ENCODE results near the gene GRIK4.

GRIK4 gene

DNA sequence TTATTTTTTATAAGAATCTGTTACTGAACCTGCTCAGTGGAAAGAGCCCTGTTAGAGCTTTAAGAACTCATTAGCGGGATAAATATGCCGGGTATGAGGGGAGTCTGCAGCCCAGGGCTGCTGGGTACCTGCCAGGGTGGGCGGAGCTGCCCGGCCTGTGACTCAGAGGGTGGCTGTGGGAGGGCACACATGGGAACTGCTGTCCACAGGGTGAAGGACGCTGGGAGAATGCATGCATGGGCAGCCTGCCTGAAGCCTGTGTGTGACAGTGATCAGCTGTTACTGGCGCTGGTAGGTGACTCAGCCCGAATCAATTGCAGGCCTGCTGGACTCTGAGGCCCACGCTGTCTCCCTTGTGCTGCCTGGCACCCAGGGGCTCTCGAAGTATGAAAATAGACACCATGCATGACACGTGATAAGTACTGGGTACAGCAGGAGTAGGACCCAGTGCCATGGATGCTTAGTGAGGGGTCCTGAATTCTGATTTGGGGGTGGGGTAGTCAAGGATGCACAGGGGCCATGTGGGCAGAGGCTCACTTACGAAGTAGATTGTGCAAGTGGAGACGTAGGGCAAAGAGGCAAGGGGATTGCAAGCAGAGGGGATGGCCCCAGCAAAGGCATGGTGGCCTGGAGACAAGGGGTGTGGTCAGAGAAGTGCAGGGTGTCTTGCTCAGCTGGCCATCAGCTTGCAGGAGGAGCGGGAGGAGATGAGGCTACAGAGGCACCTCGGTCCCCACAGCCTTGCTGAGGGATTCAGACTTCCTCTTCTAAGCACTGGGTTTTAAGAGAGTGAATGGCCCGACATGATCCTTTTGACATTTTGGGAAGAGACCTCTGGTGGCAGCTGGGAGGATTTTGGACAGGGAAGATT lies 36.5 kb downstream of the GRIK4 start:
- DNase-seq (ENCODE audit: low spot score), result no peak

DNA sequence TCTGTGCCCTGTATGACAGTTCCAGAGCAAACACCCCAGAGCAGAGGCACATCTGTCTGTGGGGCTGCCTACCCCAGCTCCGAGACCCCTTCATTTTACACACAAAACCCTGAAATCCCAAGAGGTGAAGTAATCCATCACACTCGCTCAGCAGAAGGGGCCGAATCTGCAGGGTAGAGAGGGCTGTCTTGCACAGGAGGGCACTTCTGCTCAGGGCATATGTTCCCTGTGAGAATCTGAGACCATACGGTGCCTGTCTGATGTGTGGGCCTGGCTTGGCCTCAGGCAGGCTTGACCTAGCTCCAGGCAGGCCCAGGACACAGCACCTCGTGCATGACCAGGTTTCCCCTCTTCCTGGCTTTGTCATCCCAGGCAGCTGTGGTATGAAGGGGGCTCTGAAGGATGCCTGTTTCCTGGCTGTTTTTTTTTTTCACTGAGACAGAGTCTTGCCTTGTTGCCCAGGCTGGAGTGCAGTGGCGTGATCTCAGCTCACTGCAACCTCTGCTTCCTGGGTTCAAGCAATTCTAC lies 37.2 kb downstream of the GRIK4 start:
- no peak for DNase-seq (ENCODE audit: low spot score)

DNA sequence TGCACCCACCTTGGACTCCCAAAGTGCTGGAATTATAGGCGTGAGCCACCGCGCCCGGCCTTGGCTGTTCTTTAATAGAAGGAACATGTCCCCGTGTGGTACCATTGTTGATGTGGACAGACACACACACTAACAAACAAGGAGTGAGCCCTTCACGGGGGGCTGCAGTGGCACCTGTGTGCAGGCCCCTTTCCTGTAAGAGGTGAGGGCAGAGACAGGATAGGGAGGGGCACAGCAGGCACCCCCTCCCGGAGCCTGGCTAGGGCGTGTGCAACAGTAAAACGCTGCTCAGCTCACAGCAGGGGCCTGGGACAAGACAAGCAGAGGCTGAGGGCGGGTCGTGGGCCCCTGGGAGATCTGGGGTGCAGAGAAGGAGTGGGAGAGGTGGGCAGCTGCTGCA lies 37.8 kb downstream of the GRIK4 start:
- no peak for DNase-seq (ENCODE audit: low spot score)

DNA sequence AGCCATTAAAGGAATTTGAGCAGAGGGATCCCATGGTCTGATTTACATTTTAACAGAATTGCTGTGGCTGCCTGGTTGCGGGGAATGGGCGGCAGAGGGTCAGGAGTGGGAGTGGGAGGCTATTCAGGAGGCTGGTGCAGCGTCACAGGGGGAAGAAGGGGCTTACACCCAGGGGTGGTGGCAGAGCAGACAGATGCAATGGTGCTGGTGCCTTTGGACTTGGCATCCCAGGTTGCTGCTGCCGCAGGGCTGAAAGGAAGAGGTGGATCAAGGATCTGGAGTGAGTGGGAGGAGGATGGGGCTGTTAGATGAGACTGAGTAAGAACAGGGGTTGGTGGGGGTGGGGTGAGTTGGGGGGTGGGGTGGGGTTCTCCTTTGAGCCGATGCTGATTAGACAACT lies 38.5 kb downstream of the GRIK4 start:
- DNase-seq (ENCODE audit: low spot score), result no peak

DNA sequence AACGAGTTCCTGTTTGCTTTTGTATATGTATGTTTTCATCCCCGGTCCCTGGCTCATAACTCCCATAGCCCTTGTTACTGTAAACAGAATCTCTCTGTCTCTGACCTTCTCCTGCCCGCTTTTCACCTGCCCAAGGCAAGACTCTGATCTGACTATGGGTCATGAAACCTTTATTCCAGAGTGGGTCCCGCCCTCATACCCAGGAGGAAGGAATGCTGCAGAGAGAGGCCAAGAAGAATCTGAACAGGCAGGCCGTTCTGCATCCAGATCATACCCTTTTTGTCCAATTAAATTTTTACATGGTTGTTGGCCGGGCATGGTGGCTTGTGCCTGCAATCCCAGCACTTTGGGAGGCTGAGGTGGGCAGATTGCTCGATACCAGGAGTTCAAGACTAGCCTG lies 39.6 kb downstream of the GRIK4 start:
- no peak for DNase-seq (ENCODE audit: low spot score)

DNA sequence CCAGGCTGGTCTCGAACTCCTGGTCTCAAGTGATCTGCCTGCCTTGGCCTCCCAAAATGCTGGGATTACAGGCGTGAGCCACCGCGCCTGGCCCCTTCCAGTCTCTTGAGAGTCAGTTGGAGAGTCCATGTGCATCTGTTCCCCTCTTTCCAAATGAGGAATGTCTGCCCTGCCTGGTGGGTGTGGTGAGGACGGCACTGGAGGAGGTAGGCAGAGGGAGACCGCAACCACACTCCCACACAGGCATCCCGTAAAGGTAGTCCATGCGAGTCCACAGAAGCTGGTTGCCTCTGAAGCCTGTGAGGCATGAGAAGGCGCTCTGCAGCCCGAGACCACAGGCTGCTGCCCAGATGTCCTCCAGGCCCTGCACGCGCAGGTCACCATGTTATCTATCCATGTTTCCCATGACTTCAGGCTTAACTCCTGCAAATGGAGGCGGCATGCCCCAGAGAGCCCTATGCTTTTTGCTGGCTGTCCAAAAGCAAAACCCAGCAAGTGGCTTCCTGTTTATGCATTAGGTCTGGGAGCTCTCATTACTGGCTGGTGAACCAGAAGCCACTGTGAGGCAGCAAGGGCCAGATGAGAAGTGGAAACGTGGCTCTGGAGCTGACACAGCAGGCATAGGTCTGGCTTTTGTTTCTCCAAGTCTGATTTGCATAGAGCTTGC lies 43.4 kb downstream of the GRIK4 start:
- DNase-seq (ENCODE audit: low spot score), result no peak

DNA sequence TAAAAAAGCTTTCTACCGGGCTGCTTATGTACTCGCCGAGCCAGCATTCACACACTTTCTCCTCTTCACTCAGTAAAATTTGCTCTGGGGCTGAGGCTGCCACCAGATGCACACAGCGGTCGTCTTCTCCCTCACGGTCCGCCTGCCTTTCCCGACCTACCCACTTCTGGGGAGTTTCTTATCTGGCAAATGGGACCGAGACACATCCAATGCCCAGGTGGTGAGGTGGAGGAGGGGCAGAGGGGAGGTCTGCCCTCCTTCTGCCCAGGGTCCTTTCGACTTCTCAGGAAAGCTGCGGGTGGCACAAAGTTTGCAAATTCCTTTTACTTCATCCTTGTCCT lies 43.9 kb downstream of the GRIK4 start:
- DNase-seq (ENCODE audit: low spot score), result no peak

DNA sequence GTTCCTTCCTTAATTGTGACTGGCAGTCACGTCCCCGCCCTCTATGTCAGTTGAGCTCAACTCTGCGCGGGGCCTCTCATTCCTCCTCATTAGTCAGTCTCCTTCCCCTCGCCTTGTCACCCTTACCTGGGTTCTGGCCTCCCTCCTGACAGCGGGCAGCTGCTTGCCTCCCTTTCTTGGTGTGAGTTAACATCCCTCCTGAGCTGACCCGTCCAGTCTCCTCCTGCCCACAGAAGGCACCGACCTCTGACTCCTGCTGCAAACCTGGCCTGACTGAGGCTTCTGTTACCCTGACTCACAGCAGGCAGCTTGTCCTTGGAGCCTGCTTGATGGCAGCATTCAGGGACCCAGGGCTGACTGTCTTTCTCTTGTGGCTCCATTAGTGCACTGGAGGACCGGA lies 45.2 kb downstream of the GRIK4 start:
- DNase-seq (ENCODE audit: low spot score), result no peak

DNA sequence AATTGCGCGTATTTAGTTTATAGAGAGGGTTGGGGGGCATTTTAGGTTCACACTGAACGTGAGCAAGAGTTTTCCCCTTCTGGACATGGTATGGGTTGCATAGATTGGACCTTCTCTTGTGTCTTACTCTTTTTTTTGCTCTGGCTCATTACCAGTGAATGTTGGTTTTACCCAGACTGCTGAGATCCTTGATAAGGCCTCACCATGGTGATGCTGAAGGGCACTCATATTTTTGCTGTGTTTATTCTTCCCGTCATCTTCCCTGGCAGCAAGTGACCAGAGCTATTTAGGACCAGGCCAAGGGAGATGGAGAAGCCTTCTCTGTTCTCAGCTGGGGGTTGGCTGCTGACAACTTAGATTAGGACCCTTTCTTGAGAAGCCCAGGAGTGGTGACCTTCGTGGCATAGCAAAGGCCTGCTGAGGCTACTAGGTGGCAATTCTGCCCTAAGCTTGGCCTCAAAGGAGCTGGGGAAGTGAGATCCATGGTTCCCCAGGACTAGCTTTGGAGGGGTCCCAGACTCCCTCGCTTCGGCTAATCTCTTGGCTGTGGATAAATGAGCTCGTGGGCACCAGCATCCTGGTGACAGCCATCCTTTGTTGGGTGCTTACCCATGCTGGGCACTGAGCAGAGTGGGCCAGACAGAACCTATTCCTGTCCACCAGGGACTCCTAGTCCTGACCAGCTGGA lies 47.3 kb downstream of the GRIK4 start:
- DNase-seq (ENCODE audit: low spot score), result no peak

DNA sequence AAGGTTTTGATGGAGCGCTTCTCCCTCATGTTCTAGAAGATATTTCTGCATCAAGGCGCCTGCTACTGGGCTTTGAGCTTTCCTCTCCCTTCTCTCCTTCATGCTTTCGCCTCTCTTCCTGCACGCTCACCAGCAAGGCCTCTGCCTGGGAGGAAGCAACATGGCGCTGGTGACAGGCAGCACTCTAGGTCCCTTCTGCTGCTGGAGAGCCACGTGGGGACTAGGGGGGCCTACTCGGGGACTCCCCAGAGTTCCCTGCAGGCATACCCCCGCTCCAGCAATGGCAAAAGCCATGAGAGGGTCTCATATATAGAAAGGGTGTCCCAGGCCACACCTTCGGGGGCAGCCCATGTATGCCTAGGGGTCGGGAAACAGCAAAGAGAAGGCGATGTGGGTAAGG lies 49.7 kb downstream of the GRIK4 start:
- no peak for DNase-seq (ENCODE audit: low spot score)

DNA sequence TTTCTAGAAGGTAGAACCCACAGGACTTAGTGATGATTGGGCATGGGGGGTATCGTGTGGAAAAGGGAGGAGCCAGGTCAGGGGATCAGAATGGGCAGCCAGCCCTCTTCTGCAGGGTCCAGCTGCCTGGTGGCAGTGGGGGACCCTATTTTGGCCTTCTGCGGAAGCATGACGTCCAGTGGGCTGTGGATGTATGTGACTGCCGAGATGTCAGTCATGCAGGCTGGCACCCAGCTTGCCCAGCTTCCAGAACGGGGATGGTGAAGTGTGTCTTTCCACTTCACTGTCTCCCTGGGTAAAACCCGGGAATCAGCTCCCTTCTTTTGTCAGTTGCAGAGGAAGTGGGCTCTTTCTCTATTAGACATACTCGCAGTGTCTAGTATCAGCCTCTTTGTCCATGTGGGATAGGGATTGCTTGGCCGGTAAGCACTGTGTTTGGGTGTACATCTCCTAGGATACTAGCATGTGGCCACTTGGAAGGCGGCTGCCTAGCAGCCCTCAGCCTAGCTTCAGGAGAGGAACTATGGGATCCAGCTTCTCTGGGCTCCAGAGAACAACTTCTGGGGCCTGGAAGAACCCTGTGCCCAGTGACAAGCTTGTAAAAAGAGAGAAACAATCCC lies 51.4 kb downstream of the GRIK4 start:
- DNase-seq (ENCODE audit: low spot score), result no peak

DNA sequence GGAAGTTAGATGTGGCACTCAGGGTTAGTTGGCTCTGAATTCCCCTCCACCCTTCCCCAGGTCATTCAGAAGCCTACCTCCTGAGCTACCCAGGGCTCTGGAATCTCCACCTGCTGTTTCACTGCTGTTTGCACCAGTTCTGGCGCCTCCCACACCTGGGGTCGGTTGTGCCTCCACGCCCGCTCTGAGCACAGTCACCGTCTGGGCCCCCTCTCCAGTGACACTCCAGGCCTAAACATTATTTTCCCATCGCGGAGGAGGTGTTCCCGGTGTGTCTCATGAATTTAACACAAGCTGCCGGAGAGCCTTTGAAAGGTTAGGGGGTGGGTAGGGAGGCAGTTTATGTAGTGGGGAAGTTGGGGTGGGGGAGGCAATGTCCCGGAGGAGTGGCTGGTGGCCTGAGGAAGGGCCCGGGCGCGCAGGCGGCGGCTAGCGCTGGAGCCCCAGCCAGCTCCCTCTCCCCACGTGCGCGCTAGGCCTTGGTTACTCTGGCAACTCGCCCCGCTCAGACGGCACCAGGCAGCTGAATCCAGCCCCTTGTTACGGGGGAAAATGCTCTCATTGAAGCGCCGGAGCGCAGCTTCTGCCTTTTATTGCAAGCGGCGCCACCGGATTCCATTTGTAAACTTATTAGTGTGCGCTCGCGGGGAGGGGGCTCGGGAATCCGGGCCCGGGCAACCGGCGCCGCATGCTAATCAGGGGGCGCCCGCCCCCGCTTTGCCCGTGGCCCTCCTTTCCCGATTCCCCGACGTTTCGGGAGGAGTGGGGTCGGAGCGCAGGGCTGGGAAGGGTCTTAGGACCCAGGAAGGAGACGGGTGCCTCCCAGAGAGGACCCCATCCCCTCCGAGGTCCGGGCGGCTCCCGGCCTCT lies 52.4 kb downstream of the GRIK4 start:
- DNase-seq (ENCODE audit: low spot score), result no peak

DNA sequence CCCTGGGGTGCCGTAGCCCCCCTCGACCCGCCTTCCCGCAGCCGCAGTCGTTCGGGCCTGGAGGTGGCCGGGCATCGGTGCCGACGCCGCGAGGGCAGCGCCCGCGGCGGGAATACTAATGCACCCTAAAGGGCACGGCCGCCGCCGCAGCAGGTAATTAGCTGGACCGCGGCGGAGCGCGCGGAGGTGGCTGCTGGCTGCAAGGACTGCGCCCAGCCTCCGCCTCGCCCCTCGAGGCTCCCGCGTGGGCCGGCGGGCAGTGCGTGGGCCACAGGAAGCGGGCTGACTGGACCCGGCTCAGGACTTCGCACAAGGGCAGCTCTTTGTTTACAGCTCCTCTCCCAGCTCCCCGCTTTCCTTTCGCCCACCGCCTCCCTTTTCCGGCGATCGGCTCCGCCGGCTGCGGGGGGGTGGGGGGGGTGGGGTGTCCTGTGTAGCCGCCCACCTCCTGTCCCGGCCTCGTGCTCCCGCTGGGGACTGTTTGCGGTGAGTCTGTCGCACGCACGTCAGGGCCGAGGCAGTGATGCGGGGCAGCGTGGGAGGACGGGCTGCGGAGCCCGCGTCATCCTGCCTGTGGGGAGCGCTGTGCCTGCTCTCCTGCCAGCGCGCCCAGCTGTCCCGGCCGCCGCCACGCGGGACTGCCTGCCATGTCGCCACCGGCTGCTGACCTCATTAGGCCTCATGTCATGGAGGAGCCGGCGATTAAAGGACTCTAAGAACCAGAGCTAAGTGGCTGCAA lies 53.2 kb downstream of the GRIK4 start:
- DNase-seq (ENCODE audit: low spot score), result no peak

DNA sequence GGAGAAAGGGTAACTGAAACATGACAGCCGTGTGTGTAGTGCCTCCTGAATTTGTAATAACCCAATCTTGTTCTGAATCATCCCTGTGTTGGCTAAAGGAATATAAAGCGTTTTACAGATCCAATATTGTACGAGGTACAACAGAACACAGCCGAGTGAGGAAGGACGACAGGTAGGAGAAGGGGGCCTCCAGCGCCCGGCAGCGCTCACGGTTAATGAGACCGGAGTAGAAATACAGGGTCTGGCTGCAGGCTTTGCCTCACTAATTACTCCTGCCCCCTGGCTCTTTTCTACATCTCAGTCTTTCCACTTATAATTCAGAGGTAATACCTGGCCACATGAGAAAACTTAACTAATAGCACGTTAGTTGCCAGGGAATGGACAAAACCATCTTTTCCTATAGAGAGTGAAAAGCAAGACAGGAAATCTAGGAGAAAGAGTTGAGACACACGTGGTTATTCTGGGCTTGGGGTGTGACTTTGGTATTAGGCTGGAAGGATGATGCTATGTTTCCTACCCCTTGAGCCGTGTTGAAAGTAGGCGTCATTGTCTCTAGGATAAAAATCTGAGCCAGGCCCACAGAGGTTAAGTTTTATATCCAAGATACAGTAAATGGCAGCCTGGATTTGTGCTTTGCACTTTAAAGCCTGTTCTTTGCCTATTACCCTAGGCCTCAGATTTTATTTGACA lies 54.1 kb downstream of the GRIK4 start:
- no peak for DNase-seq (ENCODE audit: low spot score)

DNA sequence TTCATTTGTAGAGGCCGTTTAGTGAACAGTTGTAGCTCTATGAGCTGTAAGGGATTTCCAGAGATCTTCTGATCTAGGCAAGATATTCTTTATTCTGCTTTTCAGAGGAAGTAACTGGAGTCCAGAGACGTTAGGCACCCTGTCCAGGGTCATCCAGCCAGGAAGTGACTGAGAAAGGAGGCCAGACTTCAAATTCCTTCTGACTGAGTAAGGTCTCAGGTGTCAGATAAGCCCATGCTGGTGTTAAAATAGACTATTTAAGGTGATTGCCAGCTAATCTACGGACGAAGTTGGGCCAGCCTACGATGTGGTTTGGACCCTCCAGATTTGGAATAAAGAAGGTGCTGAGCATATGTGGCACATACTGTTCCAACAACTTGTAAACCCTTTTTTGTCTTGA lies 54.6 kb downstream of the GRIK4 start:
- no peak for DNase-seq (ENCODE audit: low spot score)

DNA sequence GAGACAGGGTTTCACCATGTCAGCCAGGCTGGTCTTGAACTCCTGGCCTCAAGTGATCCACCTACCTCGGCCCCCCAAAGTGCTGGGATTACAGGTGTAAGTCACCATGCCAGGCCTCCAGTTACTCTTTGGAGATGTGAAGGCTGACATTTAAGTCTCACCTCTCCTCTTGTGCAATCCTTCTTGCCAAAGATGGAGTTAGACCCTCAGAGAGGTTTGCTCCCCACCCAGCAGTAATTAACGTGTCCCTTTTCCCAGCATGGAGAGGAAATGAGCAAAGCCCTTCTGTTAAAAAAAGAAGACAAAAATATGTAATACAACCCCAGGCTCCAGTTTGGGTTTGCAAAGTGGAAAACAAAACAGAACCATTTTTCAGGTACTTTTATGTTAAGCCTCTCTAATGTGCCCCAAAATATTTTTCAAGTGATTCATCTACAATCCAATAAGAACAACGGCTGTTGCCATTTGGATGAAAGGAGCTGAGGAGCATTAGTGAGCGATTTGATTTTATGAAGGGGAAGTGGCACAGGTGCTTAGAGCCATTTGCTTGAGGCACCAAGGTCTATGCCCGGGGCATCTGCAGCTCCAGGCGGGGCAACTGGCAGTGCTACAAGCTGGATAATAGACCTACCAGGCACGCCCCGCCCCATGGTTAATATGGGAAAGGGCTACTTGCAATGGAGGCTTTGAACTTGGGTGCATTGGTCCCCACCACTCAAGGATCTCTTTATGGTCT lies 57.2 kb downstream of the GRIK4 start:
- no peak for DNase-seq (ENCODE audit: low spot score)

DNA sequence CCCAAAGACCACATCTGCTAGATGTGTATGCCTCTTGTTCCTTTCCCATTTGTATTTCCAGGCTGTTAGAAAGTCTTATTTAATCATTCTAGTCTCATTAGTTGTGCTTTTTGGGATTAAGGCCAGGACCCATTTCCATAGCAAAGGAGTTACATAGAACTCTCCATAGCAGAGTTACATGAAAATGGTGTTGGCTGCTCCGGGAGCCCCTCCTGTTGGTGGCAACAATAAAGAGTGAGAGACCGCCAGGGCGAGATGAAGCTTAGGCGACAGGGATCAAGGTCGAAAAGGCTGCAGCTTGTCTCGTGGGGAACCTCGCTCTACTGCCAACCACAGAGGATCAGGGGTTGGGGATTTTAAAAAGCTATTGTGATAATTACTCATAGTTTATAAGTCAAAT lies 58.3 kb downstream of the GRIK4 start:
- DNase-seq (ENCODE audit: low spot score), result no peak

DNA sequence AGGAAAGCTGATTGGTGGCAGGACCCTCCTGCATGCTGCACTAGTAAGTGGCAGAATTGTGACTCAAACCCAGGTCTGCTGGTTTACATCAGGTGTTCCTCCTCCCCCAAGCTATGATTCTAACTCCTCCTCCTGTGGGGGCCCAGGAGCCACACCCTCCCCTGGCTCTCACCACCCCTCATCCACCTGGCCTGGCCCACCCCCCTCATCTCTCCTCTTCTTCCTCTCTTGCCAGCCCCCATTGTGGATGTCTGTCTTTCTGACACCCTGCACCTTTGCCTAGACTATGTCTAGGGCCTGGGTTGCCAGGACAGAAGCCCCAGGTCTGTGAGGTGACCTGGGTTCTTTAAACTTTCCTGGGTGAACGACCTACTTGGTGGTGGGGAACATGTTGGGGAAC lies 59.9 kb downstream of the GRIK4 start:
- DNase-seq (ENCODE audit: low spot score), result no peak

DNA sequence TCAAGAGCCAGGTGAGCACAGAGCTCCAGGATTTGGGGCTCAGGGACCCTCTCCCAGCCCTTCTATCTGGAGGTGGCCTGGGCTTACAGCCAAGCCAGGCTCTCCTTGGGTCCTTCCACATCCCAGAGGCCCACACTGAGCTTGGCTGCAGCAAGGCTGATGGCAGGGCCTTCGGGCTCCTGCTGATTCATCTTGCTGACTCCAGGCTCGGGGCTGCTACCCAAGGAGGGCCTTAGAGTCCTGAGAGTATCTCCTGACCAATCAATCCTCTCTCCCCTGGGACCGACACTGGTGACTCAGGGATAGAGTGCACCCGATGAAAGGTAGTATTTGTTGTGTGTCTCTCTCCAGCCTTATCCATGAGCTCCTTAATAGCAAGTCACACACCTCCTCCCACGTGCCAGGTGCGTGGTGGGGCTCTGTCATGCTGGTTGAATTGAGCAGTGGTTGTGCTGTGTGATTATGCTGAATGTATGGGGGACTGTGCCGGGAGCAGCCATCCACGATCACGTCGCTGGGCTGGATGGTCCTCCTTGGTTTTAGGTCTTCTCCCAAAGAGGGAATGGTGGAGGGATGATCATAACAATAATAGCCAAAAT lies 62.3 kb downstream of the GRIK4 start:
- DNase-seq (ENCODE audit: low spot score), result no peak
